ENCODE data around the gene RAI2.
"Not testable (repeated sequence)": the region's sequence is repeated elsewhere in the genome, so short reads cannot be mapped to it uniquely, and the experiment has no call there.

Gene RAI2

DNA sequence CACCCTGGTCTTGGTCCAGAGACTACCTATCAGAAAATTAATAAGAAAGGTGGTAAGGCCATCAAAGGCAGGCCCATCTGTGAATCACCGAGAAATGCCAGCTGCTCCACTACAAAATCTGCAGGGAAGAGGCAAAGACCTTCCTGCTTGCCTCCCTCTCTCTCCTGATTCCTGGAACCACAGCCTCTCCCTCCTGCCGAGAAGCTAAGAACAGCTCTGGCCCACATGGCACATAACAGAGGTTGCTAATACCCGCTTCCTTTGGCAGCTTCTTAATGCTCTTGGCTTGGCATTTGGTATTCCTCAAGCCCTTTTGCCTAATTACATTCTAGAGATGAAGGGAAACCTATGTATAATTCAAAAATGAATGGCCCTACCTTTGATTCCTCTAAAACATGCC, 32.9 kb downstream of the RAI2 start:
- no peak for DNase-seq

GRCh38 chrX:17826609-17827496, 34.2 kb downstream of the RAI2 start:
- no peak for DNase-seq

DNA sequence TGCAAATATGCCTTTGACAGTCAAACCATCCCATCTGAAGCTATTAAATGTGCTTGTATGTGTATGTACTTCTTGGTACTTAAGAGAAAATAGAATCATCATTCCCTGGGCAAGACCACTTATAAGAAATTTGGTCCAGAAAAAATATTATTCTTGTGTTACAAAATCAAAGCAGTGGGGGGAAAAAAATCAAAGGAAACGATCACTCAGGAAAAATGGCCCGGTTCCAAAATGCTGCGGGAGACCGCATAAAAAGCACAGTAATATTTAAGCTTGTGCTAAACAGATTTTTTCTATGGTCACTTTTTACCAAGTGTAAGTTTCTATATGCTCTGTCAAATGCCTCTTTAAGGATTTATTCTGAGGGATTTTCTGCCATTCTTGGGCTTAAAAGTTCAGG, 36.1 kb downstream of the RAI2 start:
- no peak for DNase-seq

DNA sequence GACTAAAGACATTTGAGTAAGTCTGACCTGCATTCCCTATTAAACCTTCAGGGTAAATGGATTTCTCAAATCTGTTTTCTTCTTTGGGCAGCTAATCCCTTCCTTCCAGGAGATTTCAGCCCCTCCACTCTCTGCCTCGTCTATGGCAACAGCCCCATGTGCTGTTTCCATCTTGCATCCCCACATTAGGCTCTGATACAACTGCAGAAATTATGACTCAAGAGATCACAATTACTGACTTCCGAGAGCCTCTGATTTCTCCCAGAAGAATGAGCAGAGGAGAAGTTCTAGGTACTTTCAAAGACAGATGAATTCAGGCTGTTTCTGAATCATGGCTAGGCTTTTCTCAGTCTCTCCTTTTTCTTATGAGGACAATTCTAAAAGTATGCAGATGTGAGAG, 38.7 kb downstream of the RAI2 start:
- no peak for DNase-seq

DNA sequence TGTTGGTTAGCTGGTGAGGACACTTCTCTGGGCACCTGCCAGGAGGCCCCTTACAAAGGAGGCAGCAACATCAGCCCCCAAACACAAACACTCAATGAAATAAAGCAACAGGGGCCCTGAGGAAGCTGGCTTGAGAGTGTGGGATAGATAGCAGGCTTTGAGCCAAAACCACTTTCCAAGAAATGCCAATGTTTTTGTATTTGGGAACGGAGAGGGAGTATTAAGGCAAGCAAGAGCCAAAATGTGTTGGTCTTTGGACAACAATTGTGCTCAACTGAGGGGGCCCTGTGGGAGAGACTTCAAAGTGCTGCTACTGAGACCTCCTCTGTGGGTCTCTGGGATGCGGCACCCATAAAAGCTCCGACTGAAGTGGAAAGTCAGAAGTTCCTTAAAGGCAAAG, 41.0 kb downstream of the RAI2 start:
- no peak for DNase-seq

DNA sequence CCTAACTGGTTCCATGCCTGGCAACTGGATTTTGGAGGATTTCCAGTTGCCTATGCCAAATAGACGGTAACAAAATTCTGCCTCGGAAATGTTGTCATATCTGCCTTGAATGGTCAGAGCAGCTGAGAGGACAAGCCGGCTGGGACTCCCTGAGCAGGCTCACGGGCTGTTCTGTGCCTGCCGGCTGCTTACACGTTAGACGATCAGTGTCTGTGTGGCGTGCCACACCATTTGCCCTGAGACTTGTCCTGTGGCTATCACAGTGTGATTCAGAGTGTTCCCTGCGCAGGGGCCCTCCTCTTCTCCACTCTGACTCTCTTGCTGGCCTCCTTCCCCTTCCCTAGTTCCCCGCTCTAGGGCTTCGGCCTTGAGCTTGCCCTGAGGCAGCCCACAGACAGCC, 42.4 kb downstream of the RAI2 start:
- DNase-seq: no peak

- DNase-seq: no peak
Observed at GRCh38 chrX:17817251-17817650, 43.8 kb downstream of the RAI2 start.

DNA sequence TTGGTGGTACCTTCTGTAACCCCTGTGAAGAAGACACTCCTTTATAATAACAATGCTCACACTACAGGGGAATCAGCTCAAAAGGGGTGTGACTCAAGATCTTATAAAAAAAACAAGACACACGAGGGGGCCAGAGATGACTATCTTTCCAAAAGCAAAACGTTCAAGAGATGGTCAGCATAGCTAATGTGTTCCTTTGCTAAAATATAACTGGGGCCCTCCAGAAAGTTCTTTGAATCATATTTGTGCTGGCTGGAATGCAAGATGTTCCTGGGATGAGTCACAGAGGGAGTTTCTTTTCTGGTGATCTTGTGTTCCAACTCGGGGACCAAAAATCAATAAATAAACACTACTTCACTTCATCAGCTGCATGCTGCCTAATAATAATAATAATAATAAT, 46.5 kb downstream of the RAI2 start:
- no peak for DNase-seq

GRCh38 chrX:17814059-17814458, 47.0 kb downstream of the RAI2 start:
- no peak for DNase-seq

- DNase-seq: no peak
Observed at GRCh38 chrX:17813277-17813676, 47.8 kb downstream of the RAI2 start.

- DNase-seq: no peak
Observed at GRCh38 chrX:17812763-17813162, 48.3 kb downstream of the RAI2 start.

DNA sequence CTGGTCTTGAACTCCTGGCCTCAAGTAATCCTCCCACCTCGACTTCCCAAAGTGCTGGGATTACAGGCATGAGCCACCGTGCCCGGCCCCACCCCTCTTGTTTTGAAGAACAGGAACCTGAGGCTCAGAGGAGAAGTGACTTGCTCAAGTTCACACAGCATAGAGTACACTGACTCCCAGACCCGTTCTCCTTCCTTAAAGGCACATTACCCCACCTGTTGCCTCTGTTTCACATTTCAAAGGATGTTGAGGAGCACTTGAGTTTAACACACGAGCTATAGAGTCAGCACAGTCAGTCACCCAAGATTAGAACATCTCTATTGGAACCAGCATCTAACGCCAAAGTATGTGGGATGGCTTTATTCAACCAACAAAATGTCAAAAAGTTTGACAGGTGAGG, 51.1 kb downstream of the RAI2 start:
- no peak for DNase-seq

DNA sequence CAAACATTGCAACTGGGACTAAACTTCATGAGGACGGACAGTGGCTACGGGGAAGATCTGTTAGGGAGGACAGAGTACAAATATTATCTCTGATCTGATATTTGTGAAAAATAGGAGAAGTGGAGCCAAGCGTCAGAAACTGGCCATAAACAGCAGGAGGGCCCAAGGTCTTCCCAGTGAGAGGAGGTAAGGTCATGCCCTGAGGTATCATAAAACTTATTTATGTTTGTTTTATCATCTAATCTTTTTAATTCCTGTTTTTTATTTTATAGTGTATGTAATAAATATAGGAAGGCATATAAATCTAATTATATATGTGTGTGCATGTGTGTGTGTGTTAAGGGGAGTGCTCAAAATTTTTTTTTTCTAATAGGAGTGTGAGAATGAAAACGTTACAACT, 51.8 kb downstream of the RAI2 start:
- no peak for DNase-seq

DNA sequence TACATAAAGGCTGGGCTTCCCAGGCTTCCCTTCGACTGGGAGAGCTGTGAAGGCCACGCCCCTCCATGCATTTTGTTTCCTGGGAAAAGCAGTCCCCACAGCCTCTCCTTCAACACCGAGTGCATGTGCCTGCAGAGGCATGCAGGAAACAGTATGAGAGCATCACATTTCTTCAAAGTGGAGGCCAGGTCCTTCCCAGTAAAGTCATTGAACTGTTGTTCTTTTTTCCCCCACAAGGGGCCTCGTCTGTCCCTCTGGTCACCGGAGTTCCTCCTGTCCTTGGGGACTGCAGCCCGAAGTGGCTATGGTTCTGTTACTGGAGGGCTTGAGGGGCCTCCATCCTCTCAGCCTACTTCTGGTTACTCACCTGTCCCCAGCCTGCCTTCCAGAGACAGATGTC, 56.0 kb downstream of the RAI2 start:
- DNase-seq: no peak

- DNase-seq: no peak
Observed at GRCh38 chrX:17803449-17803848, 57.6 kb downstream of the RAI2 start.

- no peak for DNase-seq
Observed at GRCh38 chrX:17802756-17803155, 58.3 kb downstream of the RAI2 start.

DNA sequence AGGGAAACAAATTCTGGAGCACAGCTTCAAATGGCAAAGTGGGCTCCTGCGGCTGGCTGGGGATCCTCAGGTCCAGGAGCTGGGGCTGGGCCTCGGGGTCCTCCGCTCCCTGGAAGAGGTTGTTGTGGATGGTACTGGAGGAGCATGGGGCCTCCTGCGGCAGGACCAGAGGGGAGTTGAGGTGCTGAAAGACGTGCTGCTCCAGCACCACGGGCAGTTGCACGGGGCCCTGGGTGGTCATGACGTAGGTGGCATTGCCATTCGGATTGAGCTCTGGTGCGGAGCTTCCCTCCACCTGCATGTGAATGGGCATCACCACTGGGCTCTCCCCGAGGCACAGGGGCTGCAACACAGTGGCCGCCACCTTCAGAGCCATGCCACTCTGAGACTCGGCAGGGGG, 59.7 kb downstream of the RAI2 start:
- DNase-seq: no peak

GRCh38 chrX:17798921-17799320, 62.2 kb downstream of the RAI2 start:
- no peak for DNase-seq

DNA sequence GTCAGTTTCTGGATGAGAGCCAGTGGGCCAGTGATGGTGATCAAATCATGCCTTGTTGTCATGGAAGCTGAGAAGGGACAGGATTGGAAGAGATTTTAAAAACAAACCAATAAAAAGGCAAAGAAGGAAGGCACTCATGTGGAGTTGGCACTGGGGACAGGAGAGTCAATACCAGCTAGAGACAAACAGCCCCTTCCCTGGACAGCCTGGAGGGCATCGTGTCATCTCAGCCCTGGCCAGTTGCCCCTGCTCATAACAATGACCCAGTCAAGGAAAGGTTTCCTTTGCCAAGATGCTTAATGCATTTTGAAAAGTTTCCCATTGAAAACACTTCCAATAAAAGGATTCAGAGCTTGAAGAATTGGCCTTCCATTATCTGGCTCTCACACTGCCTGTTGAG, 68.3 kb downstream of the RAI2 start:
- no peak for DNase-seq

DNA sequence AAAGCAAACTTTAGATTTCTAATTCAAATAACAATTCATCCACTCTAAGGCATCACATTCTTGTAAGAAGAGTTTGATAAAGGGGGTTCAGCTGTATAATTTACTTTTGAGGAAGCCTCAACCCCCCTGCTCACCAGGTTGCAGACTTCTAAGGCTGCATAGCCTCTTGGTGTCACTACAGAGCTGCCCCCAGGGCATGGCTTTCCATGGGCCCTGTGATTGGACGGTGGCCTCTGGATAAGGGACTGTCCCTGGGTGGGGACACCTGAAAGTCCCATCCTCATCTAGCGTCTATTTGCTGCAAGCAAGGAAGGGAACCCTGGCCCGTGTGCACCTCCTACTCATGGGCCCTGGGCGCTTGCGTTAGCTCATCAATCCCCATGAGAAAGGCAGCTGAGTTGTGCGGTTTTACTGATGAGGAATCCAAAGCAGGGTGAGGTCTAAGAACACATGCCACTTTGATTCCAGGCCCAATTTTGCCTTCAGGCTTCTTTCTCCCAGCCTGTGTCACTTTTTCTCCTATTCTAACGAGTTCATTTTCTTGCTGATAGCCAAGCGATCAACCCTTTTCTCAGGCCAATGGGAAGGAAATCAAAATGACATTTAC, 72.0 kb downstream of the RAI2 start:
- no peak for DNase-seq

DNA sequence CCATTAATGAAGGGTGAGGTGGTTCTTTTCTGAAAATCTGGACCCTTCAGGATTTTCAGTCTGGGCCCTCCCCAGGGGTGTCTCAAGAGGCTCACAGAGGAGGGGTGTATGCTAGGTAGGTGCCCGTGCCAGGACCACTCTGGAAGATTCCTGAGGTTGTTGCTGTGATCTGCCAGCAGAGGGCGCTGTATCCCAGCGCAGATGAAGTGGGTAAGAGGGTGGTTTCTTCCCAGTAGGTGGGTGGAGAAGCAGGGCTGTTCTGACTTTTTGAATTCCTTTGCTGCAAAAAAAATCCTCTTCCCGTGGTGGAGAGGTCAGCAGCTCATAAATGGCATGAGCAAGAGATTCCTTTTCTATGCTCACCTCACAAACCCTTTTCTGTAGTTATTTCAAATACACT, 72.7 kb downstream of the RAI2 start:
- peak; percentile 19 for DNase-seq

DNA sequence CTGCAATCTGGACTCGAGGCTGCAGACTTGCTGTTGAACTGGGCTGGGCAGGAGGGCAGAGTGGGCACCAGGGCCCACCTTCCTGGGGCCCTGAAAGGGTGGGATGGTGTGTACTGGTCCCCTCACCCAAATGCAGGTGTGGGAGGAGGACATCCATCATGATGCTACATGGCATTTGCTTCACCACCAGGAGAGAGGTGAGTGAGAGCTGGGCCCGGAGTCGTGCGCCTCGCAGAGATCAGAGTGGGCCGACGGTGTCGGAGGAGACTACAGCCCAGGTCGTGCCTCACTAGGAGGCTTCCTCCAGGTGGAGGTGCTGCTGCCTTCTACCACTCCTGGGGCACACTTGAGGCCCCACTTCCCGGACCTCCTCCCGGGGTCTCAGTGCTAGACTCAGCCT, 73.5 kb downstream of the RAI2 start:
- DNase-seq: no peak

DNA sequence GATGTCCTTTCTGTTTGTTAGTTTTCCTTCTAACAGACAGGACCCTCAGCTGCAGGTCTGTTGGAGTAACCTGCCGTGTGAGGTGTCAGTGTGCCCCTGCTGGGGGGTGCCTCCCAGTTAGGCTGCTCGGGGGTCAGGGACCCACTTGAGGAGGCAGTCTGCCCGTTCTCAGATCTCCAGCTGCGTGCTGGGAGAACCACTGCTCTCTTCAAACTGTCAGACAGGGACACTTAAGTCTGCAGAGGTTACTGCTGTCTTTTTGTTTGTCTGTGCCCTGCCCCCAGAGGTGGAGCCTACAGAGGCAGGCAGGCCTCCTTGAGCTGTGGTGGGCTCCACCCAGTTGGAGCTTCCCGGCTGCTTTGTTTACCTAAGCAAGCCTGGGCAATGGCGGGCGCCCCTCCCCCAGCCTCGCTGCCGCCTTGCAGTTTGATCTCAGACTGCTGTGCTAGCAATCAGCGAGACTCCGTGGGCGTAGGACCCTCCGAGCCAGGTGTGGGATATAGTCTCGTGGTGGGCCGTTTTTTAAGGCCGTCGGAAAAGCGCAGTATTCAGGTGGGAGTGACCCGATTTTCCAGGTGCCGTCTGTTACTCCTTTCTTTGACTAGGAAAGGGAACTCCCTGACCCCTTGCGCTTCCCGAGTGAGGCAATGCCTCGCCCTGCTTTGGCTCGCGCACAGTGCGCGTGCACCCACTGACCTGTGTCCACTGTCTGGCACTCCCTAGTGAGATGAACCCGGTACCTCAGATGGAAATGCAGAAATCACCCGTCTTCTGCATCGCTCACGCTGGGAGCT, 74.3 kb downstream of the RAI2 start:
- not testable (repeated sequence) for DNase-seq

GRCh38 chrX:17779434-17779833, 81.7 kb downstream of the RAI2 start:
- no peak for DNase-seq

All from activated CD4-positive, alpha-beta T cell treated with anti-CD3 and anti-CD28 coated beads for 1 hour (primary cell).